Smooth muscle cell of the coronary artery (primary cell): Measurements from ENCODE around the gene SLC7A9. TPM values are rescaled to one million over a fixed set of nuclear protein-coding genes. Genes with fewer than 3 reads are reported as not detected.

Experiments
- total RNA-seq: library from RNA; depleted of rRNA; stranded (reverse); fragments of >200 nt; gene quantifications from 2 replicates; pipeline ENCODE4 v1.2.3, GENCODE V29; 2014; ENCODE audit warnings: low replicate concordance

Gene SLC7A9
- 0.08 and 0.12 TPM in 2 replicates for total RNA-seq

GRCh38 chr19:32869369-32869965 lies at the start of gene SLC7A9:
SLC7A9 (minus strand) TSS chr19:32869767; CDS start chr19:32868534, 1,233 bp downstream.

Other genes starting within 250 kb of the SLC7A9 start
- gene ANKRD27, start 194.6 kb downstream of the SLC7A9 start, total RNA-seq, result 28.9 and 39.0 TPM in 2 replicates
- 0.23 and 0.47 TPM in 2 replicates for gene RGS9BP, start 193.9 kb downstream of the SLC7A9 start, total RNA-seq
- 1.9 and 5.9 TPM in 2 replicates for gene NUDT19, start 177.9 kb downstream of the SLC7A9 start, total RNA-seq
- 0.15 and 0.23 TPM in 2 replicates for gene TDRD12, start 150.0 kb downstream of the SLC7A9 start, total RNA-seq
- 6.3 and 7.3 TPM in 2 replicates for gene CEP89, start 102.2 kb upstream of the SLC7A9 start, total RNA-seq
- 1.5 and 1.7 TPM in 2 replicates for gene FAAP24, start 102.5 kb upstream of the SLC7A9 start, total RNA-seq
- 2.2 and 4.9 TPM in 2 replicates for gene RHPN2, start 195.1 kb upstream of the SLC7A9 start, total RNA-seq
- gene GPATCH1, start 211.4 kb upstream of the SLC7A9 start, total RNA-seq, result 5.3 and 9.1 TPM in 2 replicates